Vein endothelial cell (primary cell): Measurements from ENCODE around the gene LEFTY1. TPM values are rescaled to one million over a fixed set of nuclear protein-coding genes. Genes with fewer than 3 reads are reported as not detected.

Experiments used
- small RNA-seq: library from RNA; depleted of rRNA; stranded (forward); fragments of <200 nt; gene quantifications from one replicate; pipeline ENCODE3, GENCODE V24; 2012
- total RNA-seq: library from RNA; depleted of rRNA; stranded (reverse); fragments of >200 nt; gene quantifications from 2 replicates; pipeline ENCODE4 v1.2.3, GENCODE V29; 2012

LEFTY1 gene, protein sequence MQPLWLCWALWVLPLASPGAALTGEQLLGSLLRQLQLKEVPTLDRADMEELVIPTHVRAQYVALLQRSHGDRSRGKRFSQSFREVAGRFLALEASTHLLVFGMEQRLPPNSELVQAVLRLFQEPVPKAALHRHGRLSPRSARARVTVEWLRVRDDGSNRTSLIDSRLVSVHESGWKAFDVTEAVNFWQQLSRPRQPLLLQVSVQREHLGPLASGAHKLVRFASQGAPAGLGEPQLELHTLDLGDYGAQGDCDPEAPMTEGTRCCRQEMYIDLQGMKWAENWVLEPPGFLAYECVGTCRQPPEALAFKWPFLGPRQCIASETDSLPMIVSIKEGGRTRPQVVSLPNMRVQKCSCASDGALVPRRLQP
- total RNA-seq: not detected in 2 replicates

DNA sequence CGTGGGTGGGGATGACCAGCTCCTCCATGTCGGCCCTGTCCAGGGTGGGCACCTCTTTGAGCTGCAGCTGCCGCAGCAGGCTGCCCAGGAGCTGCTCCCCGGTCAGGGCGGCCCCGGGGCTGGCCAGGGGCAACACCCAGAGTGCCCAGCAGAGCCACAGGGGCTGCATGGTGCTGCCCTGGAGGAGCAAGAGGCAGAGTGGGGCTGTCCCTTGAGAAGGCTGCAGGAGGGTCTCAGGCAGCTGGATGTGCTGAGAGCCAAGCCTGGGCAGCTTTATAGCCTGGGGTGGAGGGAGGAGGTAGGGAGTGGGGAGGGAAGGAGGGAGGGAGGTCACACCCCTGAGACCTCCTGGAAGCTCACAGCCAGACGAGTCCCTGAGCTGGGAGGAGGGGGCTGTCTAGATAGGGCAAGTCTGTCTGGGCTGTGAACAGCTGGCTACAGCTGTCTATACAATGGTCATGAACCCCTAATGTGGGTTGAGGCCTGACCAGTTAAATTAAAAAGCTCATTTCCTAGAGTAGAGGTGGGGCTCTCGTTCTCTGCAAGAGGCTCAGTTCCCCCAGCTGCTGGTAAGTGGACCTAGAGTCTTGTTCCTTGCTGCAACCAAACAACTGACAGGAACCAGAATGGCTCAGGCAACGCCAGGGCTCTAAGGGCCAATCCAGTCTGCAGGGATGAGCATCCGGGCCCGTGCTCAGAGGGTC, at the start of gene LEFTY1:
Gene LEFTY1, minus strand, starts transcription at position 249 of the 704 bp plus-strand sequence. Its CDS starts 80 bp downstream, at position 169.

DNA sequence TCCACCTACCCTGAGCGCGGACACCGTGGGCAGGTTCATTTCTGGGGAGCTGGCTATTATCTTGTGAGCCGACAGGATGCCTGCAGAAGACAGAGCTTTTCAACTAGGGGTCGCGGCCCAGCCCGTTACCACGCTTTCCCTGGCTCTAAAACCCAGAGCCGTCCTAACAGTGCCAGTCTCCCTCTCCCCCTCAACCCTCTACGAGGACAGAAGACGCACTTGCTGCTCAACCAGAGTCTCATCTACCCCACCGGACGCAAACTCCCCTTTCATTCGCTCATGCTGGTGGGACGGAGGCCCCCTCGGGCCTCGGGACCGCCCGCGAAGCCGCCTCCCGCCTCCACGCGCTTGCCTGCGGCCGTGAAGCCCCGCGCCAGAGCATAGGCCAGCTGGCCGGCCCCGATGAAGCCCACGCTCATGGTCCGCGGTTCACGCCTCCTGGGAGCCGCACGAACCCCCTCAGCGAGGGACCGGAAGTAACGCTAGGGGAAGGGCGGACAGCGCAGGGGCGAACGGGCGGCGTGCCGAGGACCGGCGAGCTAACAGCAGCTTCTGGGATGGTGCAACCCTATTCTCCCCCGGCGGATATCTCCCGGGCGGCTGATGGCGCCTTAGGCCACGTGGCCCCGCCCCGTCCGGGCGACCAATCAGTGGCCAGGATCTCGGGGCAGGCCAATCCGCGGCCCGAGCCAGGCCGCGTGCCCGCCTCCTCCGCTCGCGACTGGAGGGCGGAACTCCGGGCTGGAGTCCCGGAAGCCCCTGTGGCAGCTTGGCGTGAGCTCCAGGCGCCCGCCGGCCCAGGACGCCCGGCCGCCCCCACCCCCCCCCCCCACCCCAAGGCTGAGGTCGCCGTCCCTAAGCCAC, 35.0 kb upstream of the LEFTY1 start, which contains the start of gene PYCR2:
Gene PYCR2, minus strand, starts transcription at position 559 of the 864 bp plus-strand sequence. Its CDS starts 140 bp downstream, at position 419.

DNA sequence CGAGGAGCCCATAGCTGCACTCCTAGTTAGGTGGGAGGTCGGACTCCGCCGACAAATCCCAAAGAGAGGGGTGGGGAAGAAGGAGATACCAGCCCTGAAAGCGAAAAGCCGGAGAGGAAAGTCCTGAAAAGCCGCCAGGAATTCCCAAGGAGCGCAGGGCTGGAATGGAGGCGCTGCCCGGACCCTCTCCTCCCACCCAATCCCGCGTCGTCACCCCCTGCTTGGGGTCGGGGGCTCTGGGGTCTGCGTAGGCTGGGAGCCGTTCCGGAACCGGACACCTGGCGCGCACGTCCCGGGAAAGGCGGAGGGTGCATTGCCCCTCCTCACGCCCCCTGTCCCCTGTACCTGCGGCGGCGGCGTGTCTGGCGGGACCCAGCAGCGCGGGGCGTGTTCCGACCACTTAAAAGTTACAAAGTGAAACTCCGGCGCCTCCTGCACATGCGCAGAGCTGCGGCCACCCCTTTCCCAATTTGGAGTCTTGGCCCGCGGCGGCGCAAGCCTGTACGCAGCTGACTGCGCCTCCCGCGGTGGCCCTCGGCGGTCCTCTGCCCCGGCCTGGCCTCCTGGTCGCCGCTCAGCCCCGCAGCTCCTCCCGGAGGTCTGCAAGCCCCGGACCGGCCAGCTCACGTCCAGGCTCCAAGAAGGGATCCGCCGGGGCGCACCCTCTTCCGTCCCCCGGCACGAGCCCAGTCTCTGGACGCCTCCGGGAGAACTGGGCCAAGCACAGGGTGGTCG, 6.8 kb downstream of the LEFTY1 start, which contains the start of gene TMEM63A:
Gene TMEM63A, minus strand, starts transcription at position 422 of the 735 bp plus-strand sequence. CDS start 4,800 bp downstream, outside the sequence.

Small RNA genes lying within 50 kb of the gene (small RNA-seq; reads per million reads assigned to genes)
- not detected for gene AL117348.1

Other genes with a start within 250 kb of the LEFTY1 start
- gene ENAH, start 236.0 kb downstream of the LEFTY1 start, total RNA-seq: 60.8 and 77.9 TPM in 2 replicates
- 200 and 281 TPM in 2 replicates for gene SRP9, start 111.3 kb downstream of the LEFTY1 start, total RNA-seq
- gene EPHX1, start 79.0 kb downstream of the LEFTY1 start, total RNA-seq: 22.7 and 34.6 TPM in 2 replicates
- gene TMEM63A, start 6.8 kb downstream of the LEFTY1 start, total RNA-seq: 16.3 and 22.6 TPM in 2 replicates
- gene PYCR2, start 35.1 kb upstream of the LEFTY1 start, total RNA-seq: 42.1 and 43.4 TPM in 2 replicates
- under 0.01 and 0.10 TPM in 2 replicates for gene LEFTY2, start 52.1 kb upstream of the LEFTY1 start, total RNA-seq
- gene SDE2, start 110.2 kb upstream of the LEFTY1 start, total RNA-seq: 21.2 and 24.1 TPM in 2 replicates
- 233 and 273 TPM in 2 replicates for gene H3-3A, start 173.6 kb upstream of the LEFTY1 start, total RNA-seq